ENCODE measurements around the gene FMO1.
"Not testable (repeated sequence)": the region's sequence is repeated elsewhere in the genome, so short reads cannot be mapped to it uniquely, and the experiment has no call there.

FMO1 gene

DNA sequence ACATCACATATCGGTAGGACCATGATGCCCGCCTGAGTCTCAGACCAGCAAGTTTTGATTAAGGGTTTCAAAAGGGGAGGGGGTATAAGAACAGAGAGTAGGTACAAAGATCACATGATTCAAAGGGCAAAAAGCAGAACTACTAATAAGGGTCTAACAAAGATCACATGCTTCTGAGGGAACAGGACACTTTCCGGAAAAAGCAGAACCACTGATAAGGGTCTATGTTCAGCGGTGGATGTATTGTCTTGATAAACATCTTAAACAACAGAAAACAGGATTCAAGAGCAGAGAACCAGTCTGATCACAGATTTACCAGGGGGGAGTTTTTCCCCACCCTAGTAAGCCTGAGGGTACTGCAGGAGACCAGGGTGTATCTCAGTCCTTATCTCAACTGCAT is 12.1 kb upstream of the FMO1 start:
- not testable (repeated sequence) for DNase-seq

DNA sequence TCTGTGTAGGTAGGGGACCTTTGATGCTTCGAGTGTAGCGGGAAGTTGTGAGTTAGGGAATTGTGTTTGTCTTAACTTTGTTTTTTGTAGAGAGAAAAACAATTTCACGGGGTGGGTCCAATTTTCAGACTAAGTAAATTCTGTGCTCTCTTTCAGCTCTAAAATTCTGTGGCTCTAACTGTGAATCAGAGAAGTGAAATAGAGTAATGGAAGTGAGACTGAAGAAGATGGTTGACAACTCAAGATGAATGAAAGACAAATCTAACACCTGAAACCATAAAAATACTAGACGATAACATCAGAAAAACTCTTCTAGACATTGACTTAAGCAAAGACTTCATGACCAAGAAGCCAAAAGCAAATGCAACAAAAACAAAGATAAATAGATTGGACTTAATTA is 4.4 kb upstream of the FMO1 start:
- no peak for DNase-seq

DNA sequence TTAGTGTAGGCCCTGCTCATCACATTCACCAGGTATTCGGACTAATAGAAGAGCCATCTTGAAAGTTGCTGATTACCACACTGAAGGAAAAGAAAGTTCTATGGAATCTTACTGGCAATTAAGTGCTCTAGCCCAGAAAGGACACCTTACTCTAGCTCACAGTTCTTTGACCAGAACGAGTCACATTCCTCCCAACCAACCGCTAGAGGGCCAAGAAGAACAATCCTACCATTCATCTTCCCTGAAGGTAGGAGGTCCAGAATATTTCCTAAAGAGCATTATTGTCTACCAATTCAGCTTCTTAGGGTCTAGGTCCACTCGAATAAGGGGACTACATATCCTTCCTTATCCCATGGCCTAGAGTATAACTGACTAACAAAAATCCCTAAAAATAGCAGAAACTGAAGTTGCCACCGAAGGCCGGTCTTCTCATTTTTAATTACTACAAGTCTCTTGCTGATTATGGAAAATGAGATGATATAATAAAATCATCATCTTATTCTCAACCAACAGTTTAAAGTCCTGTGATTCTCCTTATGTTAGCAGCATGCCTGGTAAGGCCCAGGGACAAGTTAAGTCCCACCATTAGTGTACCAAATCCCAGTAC is 2.7 kb upstream of the FMO1 start:
- DNase-seq: no peak

DNA sequence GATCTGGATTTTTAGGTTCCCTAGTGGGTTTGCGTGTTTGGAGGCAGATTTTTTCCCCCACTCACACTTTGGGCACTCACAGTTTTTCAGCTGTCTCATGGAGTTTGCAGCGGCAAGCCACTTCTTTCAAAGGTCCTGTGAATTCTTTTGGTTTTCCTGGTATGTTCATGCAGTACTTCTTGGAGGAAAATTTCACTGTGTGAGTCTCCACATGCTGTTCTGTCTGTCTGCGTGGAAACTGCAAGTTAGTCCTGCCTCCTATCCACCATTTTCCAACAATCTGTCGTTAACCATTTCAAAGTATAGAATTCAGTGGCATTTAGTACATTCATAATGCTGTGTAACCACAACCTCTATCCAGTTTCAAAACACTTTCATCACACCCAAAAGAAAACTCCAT is 793 bp upstream of the FMO1 start:
- DNase-seq: no peak

DNA sequence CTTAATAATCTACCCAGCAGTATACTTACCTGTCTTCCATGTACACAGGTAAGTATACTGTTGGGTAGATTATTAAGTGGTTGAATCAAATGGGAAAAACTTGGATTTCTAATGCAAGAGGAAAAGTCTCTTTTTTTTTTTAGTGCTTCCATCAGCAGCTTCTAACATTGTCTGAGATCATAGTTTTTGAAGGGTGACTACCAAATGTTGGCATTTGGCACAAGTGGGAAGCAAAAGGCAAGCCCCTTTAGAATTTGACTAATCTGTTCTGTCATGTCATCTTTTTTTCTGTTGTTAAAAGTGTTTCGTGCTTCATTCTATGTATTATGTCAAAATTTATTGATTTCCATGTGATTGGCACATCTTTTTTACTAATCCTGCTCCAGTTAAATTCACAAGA is 547 bp downstream of the FMO1 start:
- DNase-seq: no peak

DNA sequence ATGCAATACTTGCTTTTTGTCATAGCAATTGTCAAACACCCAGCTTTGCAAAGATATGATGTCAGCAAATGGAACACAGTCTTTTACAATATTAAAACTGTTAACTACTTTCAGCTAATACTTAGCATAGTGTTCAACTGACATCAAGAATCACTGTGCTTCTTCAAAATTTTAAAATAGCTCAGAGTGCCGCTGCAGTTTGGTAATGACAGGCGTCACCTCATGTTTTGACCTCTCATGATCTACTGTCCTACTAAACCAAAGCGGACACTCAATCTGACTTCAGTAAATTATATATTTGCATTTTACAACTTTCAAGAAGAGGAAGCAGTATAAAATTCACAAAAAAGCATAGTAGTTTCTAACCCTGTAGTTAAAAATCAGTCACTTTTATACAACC is 2.0 kb downstream of the FMO1 start:
- no peak for DNase-seq

DNA sequence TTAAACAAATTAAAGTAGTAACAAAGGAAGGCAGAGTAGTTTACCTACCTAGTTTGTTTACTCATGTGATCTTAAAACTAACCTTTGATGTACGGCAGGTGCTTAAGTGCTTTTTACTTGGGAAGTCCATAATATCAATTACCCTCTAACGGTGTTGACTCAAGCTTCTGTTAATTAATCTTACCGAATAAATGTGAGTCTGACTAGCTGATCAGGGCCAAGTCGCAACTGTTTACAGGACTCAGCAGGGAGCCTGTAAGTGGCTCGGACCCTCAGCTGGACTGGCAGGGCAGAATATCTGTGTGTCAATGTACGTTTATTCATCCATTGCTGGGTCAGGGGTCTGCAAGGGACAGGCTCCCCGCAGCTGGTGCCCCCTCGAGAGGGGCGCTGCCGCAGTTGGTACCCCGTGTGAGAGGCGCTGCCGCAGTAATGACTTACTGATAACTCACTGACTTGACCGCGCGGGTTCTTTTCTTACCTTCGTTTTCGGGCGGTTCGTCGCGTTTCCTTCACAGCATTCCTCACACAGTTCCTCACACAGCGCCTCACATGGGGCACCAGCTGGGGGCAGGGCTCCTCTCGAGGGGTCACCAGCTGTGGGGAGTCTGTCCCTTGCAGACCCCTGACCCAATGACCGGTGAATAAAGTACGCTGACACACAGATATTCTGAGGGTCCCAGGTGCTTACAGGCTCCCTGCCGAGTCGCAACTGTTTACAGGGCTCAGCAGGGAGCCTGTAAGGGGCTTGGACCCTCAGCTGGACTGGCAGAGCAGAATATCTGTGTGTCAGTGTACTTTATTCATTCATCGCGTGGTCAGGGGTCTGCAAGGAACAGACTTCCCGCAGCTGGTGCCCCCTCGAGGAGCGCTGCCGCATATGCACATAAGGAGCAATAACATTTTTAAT is 3.0 kb downstream of the FMO1 start:
- no peak for DNase-seq

DNA sequence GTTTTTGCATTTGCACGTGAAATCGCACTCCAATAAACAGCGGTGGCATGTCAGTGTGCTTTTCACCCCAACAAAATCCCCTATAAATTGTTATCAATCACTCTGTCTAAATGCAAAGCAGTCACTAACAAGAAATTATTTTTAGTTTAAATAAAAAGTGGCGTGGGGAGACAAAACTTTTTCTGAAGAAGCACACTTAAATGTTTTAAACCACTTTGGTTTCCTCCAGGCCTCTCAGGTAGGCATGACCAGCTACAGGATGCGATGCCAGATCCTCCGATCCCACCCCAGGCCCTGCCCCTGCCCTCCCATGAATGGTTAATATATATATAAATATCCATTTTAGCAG is 3.6 kb downstream of the FMO1 start:
- no peak for DNase-seq

DNA sequence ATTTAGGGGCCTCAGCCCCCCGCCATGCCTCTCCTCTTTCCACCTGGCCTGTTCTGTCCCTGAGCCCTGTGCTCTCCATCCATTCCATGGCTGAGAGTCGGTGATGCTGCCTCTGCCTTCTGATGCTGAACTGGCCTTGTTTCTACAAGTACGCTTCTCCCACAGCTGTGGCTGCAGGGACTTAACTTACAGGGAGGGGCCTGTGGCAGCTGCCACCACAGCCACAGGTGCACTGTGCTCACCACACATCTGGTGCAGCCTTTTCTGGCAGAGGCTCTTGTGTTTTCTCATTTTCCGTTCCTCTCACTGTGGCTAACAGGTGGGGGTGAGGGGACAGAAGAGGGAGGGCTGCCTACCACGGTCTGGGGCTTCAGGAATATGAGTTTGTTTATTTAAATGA is 4.2 kb downstream of the FMO1 start:
- DNase-seq: no peak

DNA sequence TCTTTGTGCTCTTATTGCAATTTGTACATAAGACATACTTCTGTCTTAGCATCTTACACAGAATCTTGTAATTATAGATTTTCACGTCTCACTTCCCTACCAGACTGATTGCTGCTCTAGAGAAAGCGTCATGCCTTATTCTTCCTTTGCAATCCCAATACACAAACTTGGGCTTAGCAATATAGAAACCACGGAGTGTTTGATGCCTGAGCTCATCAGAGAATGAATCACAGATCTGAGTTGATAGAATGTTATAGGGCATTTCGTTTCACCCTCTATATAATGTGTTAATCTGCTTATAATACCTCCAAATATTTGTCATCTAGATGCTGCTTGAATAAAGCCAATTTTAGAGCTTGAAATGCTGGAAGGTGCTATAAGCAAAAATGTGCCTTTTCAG is 6.6 kb downstream of the FMO1 start:
- DNase-seq: no peak

DNA sequence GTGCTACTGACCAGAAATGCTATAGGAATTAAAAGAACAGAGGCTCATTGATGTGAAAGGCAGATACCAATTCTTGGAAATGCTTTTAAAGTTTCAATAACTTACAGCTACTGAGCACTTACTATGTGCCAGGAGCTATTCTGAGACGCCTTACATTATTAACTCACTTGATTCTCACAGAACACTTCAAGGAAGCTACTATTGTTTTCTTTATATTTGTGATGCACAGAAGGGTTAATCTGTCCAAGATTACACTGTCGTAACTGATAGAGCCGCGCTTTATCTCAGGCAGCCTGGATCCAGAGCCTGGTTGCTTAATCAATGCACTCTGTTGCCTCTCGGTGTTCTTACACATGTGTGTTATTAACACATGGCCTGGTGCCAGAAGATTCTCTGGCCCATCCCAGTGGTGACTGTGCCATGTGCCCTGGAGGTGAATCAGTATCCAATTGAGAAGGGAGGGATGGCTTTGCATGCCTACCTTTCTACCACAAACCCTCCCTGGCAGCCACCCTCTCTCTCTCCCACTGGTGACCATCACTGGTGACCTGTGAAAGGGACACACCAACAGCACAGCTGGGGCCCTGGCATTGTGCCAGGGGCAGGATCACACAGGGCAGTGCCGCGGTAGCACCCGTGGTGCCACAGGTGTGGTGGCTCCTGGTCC is 8.8 kb downstream of the FMO1 start:
- no peak for DNase-seq

DNA sequence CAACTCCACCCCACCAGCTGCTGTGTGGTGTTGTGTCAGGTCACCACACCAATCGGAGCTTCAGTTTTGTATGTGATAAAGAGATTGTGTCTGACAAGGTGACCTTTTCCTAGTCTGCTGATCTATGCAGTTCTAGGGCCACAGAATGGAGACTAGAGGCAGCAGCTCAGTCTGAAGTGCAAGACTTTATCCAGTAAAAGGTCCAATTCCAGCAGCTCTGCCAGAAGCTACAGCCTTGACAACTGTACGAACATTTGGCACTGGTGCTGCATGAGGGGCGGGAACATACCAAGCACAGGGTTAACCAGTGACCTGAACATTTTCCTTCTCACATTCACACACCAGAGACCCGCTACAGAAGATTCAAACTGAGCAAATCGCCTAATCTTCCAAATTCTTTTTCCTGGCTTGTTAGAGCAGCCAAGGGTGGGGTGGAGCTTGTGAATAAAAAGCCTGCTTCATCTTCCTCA is 9.3 kb downstream of the FMO1 start:
- no peak for DNase-seq

DNA sequence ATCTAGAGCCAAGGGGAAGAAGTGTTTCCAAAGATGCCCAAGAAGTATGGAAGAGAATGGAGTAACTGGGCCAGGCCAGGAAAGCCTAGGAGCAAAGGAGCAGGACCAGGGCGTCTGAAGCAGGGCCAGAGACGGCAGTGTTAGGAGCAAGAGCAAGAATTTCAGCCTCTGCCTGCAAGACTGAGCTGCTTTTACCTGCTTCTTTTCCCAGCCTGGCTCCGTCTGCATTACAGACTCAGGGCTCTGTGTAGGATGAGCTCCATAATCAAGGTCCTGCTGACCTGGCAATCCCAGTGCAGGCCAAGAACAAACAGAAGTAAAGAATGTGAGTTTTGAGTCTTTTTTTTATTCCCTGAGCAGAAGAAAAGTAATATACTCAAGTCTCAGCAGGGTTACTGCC is 10.1 kb downstream of the FMO1 start:
- no peak for DNase-seq

DNA sequence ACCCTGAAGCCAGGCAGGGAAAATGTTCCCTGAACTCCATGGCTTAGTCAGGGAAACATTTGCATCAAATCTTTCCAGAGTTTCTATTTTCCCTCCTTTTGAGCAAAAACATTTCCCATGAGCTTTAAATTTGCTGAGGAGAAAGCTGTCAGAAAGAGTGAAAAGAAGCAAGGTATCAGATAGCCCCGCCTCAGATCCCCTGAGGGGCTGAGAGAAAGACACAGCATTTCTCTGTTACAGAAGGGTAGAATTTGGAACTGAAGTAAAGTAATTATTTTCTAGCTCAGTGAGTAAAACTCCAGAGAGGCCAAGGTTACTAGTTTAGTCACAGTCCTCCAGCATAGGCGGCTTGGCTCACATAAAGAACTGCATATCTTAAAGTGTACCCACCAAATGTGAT is 10.6 kb downstream of the FMO1 start:
- DNase-seq: no peak

DNA sequence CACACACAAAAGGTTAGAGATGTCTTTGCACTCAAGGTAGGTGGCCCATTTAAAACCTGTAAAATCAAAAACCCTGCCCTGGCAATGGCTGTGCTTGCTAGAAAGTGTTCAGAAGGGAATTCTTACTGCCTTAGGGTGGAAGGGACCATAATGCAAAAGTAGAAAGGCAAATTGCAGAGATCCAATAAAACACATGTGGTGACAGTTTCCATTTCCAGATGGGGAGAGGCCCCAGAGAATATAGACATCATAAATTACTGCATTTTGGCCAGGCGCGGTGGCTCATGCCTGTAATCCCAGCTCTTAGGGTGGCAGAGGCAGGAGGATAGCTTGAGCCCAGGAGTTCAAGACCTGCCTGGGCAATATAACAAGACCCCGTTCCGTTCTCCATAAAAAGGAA is 13.0 kb downstream of the FMO1 start:
- no peak for DNase-seq

DNA sequence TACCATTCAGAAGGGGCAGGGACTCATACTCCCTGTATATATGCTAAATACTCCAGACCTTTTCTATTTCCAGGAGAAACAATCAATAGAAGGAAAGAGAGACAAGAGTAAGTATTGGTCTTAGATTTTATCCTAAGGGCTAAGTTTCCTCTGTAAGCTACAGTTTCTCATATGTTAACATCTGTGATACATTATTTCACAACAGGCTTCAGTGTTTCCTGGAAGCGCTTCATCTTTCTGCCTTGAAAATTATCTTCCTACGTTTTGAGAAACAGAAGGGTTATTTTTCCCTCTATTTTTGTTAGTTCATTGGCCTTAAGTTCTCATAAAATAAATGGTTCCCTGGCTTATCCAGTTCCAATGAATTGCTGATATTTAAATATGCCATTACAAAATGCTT is 15.6 kb downstream of the FMO1 start:
- no peak for DNase-seq

DNA sequence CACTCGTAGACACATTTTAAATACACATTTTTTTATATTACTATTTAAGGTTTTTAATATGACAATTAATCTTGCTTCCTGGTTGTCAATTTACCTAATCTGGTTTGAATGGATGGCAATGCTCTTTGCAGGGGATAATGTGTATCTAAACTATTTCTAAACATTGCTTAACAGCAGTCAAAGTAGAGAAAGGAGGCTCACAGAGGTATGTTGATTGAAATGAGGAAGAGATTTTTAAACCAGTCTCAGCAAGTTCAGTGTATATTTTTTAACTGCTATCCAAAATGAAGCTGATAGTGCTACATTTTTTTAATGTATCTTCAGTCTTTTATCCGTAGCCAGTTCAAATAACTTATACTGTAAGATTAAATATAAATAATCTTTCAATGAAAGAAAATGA is 17.4 kb downstream of the FMO1 start:
- DNase-seq: no peak

DNA sequence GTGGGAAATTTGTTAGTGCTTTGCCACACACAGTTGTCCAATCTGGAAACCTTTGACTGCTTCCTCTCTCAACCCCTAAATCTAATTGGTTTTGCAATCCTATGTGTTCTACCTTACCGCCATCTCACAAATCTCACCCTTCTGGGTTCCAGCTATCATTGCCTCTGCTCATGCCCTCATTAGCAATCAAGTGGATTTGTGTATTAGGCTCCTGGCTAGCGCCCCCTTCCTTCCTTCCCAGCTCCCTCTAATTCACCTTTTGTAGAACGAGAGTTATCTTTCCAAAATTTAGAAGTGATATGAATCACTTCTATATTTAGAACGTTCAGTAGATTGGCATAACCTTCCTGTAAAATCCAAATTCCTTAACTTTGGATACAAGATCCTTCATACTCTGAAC is 18.6 kb downstream of the FMO1 start:
- DNase-seq: no peak

DNA sequence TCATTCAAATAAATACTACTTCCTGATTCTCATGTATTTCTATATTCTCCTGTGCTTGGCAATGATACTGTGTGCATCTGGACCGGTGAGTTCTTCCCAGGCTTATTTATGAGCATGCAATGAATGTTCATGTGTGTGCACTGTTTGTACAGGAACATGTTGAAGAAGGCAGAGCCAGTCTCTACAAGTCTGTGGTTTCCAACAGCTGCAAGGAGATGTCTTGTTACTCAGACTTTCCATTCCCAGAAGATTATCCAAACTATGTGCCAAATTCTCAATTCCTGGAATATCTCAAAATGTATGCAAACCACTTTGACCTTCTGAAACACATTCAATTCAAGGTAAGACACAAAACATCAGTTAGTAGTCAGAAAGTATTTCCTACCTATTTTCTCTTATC is 19.1 kb downstream of the FMO1 start:
- no peak for DNase-seq

DNA sequence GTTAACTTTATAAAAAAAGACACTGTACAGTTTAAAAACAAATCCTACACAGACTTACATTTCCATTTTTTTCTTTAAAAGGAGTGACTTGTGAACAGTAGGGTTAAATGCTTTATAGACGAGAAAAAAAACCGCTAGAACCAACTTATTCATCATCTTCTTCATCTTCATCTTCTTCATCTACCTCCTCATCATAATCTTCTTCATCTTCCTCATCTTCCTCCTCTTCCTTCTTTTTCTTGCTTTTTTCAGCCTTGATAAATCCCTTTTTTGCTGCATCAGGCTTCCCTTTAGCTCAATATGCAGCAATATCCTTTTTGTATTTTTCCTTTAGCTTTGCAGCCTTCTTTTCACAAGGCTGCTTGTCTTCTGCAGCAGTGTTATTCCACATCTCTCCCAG is 22.5 kb downstream of the FMO1 start:
- DNase-seq: no peak

DNA sequence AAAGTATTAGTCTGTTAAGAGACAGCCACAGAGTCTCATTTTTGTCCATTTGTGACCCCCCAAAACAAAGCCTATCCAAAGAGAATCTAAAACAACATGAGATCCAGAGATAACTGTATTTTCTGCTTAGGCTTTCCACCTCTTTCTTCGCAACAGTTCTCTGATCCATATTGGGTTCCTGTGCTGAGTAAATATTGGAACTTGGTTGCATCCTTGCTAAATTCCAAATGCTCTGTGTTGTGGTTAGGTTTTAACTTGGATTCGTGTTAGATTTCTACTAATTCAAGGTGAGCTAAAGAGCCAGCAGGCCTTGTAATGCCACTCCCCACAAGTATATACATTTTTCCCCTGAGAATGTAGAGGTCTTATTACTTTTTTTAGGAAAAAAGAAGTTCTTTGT is 29.2 kb downstream of the FMO1 start:
- no peak for DNase-seq

DNA sequence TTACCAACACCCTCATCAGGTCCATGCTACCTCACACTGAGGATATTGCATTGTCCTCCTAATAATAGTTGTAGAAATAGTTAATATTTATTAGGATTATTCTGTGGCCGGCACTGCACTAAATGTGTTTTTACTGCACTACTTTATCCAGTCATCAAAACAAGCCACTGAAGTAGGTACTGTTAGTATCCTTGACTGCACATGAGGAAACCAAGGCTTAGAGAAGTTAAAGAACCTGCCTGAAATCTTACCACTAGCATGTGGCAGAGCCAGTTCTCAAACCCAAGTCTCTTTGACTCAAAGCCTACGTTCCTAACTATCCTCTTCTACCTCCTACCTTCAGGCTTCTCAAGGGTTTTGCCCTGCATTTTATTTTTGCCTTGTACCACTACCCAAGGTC is 30.9 kb downstream of the FMO1 start:
- DNase-seq: no peak

DNA sequence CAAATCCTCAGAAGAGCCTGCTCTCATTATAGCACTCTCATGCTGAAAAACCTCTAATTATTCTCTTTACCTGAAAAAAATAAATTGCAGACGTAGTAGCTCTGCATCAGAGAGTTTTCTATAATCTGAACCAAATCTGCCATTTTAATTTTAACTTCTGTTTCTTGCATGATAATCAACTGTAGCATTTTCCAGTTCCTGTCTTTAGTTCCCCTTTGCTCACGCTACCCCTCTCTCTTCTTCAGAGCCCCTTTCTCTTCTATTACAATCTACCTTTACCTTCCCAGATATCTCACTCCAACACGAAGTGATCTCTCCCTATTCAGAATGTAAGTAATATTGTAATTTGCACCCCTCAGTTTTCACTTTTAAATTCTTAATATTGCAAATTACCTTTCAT is 31.4 kb downstream of the FMO1 start:
- no peak for DNase-seq

DNA sequence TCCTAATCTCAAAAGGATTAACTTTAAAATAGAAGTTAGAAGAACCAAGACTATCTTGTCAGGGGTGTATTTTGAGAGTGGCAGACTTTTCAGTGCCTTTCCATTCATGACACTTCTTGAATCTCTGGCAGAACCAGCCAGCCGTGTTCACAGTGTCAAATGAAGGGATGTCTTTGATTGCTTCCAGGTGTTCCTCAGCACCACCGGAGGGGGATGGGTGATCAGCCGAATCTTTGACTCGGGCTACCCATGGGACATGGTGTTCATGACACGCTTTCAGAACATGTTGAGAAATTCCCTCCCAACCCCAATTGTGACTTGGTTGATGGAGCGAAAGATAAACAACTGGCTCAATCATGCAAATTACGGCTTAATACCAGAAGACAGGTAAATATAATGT is 32.3 kb downstream of the FMO1 start:
- no peak for DNase-seq
